Fibroblast of mammary gland (primary cell): ENCODE results near the gene NSMCE4A.

Experiments
- DNase-seq: peaks from one replicate; pipeline ENCODE4 v3.0.0-alpha.2; 2010; ENCODE audit warnings: low read depth
- H3K4me3 ChIP-seq: 2 replicates; pipeline ENCODE4 v1.5.1; 2011; ENCODE audit warnings: low read depth, mild to moderate bottlenecking, low read length, moderate library complexity; ENCODE audit not compliant: control insufficient read depth
- TF ChIP-seq, protein P1 (sequence below): conservative IDR thresholded peaks from 2 replicates; pipeline ENCODE4 v1.5.1; 2011; ENCODE audit warnings: low read depth, low read length, inconsistent platforms; ENCODE audit not compliant: control insufficient read depth, insufficient read depth

The NSMCE4A gene

GRCh38 chr10:121988361-121989324 is 13.6 kb upstream of the NSMCE4A start, which contains the start of gene TACC2:
Gene TACC2 (plus strand): TSS chr10:121989163. CDS start chr10:122021982, 32,819 bp downstream.
- H3K4me3 ChIP-seq, result no peak within 1 kb of the TSS
- TF ChIP-seq, protein P1, sequence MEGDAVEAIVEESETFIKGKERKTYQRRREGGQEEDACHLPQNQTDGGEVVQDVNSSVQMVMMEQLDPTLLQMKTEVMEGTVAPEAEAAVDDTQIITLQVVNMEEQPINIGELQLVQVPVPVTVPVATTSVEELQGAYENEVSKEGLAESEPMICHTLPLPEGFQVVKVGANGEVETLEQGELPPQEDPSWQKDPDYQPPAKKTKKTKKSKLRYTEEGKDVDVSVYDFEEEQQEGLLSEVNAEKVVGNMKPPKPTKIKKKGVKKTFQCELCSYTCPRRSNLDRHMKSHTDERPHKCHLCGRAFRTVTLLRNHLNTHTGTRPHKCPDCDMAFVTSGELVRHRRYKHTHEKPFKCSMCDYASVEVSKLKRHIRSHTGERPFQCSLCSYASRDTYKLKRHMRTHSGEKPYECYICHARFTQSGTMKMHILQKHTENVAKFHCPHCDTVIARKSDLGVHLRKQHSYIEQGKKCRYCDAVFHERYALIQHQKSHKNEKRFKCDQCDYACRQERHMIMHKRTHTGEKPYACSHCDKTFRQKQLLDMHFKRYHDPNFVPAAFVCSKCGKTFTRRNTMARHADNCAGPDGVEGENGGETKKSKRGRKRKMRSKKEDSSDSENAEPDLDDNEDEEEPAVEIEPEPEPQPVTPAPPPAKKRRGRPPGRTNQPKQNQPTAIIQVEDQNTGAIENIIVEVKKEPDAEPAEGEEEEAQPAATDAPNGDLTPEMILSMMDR, result no peak
- DNase-seq, result no peak

- H3K4me3 ChIP-seq, result no peak overlapping the region
- TF ChIP-seq, protein P1, result no peak
- DNase-seq, result no peak
Measured at GRCh38 chr10:121984463-121984862, 9.4 kb upstream of the NSMCE4A start.

DNA sequence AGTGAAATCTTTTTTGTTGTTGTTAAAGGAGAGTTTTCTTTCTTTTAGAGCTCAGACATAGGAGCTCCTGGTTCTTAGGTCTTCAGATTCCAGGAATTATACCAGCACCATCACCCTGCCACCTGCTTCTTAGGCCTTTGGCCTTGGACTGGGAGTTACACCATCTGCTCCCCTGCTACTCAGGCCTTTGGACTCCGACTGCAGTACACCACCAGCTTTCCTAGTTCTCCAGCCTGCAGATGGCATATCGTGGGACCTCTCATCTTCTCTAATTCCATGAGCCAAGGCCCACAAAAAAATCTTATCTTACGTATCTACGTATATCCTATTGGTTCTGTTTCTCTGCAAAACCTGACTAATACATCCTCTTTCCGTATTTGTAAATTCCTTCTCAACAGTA is 8.8 kb upstream of the NSMCE4A start:
- no peak for DNase-seq
- TF ChIP-seq, protein P1, result no peak
- no peak overlapping the region for H3K4me3 ChIP-seq

DNA sequence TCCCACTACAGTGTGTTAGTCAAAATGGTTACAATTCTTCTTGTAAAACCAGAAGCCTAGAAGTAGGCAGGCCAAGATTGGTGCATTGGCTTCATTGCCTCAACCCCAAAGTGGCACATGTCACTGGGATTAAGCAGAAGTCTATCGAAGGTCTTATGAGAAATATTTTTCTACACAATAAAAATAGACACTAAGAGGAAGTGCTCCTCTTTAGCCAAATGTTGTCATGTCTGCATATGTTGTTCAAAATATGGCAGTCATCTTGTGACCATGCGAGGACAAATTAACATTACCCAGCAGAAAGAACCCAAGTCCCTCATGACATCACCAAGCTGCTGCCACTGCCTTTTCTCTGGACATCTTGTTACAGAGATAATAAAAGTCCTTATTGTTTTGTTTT is 6.3 kb upstream of the NSMCE4A start:
- TF ChIP-seq, protein P1, result no peak
- no peak for DNase-seq

GRCh38 chr10:121978511-121978910 is 3.5 kb upstream of the NSMCE4A start:
- no peak overlapping the region for H3K4me3 ChIP-seq
- TF ChIP-seq, protein P1, result no peak
- no peak for DNase-seq

More for the DNA sequence above, 6.3 kb upstream of the NSMCE4A start:
- no peak overlapping the region for H3K4me3 ChIP-seq

GRCh38 chr10:121976607-121977006 is 1.6 kb upstream of the NSMCE4A start:
- TF ChIP-seq, protein P1, result no peak
- DNase-seq, result no peak
- H3K4me3 ChIP-seq, result no peak overlapping the region
